Measurements from ENCODE around the gene C19orf38.
"Not testable (repeated sequence)": the region's sequence is repeated elsewhere in the genome, so short reads cannot be mapped to it uniquely, and the experiment has no call there.

The C19orf38 gene

GRCh38 chr19:10876459-10877240 is 28.4 kb downstream of the C19orf38 start:
- DNase-seq (ENCODE audit: low read depth in 2 of 2), result no peak

- DNase-seq (ENCODE audit: low read depth in 2 of 2), result not testable (repeated sequence)
These were observed 29.4 kb downstream of the C19orf38 start for GRCh38 chr19:10877608-10878007.

DNA sequence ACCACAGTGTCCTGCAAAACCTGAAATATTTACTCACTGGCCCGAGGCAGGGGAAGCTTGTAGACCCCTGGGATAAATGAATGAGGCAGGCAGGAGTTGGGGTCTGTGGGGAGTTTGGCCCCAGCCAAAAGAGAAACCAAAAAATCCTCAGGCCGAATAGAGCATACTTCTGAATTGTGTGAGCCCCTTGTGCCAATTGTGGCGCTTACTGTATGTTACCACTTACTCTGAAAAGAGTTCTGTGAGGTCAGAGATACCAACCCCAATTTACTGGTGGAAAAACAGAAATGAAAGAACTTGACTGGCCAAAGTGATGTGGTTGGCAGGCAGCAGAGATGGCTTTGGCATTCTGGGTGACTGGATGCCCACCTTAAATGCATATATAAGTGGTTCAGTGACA is 30.0 kb downstream of the C19orf38 start:
- no peak for DNase-seq (ENCODE audit: low read depth in 2 of 2)

GRCh38 chr19:10881403-10882107 is 33.3 kb downstream of the C19orf38 start:
- no peak for DNase-seq (ENCODE audit: low read depth in 2 of 2)

DNA sequence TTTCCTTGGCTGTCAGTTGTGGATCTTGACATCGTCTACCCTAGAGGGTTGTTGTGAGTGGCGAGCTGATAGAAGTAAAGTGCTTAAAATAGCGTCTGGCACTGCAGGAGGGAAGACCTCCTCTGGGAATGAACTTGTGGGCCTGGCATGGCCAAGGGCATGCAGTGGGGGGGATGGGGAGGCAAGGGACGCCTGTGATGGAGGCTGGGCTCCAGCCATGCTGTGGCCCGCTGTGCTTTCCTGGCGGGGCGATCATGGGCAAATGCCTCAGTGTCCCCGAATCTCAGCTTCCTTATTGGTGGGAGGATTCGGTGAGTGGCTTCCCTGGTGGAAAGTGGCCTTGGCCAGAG is 33.9 kb downstream of the C19orf38 start:
- DNase-seq (ENCODE audit: low read depth in 2 of 2), result no peak

GRCh38 chr19:10884274-10884673 is 36.1 kb downstream of the C19orf38 start:
- DNase-seq (ENCODE audit: low read depth in 2 of 2), result no peak

DNA sequence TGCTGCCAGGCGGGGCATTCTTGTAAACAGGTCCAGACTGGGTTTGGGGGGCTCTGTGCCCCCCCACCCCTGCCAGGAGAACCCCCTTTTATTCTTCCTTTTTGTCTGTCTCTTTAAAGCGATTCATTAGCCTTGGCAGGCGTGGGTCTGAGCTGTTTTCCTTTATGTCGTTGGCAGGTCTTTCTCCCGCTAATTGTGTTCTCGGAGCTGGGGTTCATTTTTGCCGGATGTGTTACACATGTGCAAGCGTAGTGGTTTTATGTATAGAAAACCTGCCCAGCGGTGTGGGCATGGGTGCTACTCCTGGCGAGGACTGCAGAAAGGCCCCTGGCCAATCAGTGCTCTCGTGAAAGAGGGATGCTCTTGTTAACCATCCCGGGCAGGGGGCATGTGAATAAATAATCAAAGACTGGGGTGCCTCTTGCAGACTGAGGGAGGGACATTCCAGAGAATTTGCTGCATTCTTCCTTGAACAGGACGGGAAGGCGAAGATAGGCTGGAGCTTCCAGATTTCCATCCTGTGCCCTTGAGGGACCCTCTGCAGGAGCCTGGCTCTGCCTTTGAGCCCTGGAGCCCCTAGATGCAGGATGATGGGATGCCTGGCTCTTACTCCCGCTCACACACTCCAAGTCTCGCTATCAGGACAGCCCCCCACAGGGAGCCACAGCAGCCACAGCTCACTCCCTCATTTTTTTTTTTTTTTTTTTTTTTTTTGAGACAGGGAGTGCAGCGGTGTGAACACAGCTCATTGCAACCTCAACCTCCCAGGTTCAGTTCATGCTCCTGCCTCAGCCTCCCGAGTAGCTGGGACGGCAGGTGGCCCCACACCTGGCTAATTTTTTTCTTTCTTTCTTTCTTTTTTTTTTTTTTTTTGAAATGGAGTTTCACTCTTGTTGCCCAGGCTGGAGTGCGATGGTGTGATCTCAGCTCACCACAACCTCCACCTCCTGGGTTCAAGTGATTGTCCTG is 37.3 kb downstream of the C19orf38 start:
- DNase-seq (ENCODE audit: low read depth in 2 of 2), result no peak

- no peak for DNase-seq (ENCODE audit: low read depth in 2 of 2)
These were observed 39.6 kb downstream of the C19orf38 start for GRCh38 chr19:10887616-10888367.

GRCh38 chr19:10888421-10888866 is 40.2 kb downstream of the C19orf38 start:
- DNase-seq (ENCODE audit: low read depth in 2 of 2), result no peak

DNA sequence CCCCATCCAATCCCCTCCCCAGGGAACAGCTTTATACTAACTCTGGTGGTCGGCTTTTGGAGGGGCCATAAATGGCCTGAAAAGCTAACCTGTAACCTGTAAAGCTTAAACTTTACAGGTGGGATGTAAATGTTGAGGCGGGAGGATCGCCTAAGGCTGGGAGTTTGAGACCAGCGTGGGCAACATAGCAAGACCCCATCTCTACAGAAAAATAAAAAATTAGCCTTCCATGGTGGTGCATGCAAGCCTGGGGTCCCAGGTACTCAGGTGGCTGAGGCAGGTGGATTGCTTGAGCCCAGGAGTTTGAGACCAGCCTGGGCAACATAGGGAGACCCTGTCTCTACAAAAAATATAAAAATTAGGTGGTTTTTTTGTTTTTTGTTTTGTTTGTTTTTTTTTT is 41.7 kb downstream of the C19orf38 start:
- DNase-seq (ENCODE audit: low read depth in 2 of 2), result no peak

GRCh38 chr19:10891405-10892086 is 43.3 kb downstream of the C19orf38 start:
- DNase-seq (ENCODE audit: low read depth in 2 of 2), result no peak

DNA sequence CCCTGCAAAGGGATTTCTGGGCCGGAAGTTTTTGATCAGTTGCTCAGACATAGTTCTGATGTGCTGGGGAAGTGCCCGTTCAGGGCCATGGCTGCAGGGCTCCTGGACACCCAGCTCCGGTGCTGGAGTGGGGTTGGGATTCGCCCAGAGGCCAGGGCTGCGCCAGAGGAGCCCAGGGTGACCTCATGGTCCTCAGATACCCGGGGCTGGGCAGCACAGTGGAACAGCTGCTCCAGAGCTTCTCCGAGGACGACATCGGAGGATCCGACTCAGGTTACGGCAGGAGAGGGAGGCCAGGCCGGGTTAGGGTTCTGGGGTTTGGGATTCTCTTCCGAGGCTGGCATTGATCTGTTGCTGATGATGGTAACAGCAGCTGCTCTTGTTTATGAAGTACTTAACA is 44.0 kb downstream of the C19orf38 start:
- DNase-seq (ENCODE audit: low read depth in 2 of 2), result no peak

DNA sequence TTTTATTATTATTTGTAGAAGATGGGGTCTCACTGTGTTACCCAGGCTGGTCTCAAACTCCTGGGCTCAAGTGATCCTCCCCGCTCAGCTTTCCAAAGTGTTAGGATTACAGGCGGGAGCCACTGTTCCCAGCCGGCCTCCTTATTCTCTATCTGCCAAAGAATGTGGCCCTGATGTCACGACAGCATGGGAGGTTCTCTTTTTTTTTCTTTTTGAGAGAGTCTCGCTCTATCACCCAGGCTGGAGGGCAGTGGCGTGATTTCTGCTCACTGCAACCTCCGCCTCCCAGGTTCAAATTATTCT is 46.6 kb downstream of the C19orf38 start:
- no peak for DNase-seq (ENCODE audit: low read depth in 2 of 2)

DNA sequence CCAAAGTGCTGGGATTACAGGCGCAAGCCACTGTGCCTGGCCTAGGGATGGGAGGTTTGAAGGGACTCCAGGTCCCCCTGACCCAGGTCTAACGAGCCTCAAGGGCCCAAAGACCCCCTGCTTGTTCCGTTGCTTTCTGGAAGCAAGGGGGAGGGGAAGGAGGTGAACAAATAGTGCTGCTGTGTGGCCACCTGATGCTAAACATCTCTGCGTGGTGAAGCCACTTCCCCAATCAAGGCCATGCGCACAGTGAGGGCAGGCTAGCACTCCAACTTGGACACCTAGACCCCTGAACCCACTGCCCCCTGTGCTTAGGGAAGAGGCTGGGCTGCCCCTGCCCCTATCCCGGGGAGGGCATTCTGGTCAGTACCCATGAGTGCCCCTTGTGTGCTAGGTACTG is 47.1 kb downstream of the C19orf38 start:
- no peak for DNase-seq (ENCODE audit: low read depth in 2 of 2)

DNA sequence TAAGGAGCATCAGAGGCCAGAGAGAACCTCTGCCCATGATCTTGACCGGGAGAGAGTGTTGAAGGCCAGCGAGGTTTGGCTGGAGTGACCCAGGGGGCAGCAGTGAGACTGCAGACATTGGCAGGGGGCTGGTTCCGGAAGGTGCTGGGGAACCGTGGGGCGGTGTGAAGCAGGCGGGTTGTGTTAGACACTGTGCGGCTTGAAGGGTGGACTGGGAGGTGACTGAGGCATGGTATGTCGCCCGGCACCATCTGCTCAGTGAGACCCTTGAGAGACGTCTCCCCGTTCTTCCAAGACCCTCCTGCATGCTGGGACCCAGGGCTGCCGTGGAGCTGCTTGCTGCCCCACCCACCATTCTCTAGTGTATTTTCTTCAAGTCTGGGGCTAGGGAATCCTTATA is 47.7 kb downstream of the C19orf38 start:
- no peak for DNase-seq (ENCODE audit: low read depth in 2 of 2)

DNA sequence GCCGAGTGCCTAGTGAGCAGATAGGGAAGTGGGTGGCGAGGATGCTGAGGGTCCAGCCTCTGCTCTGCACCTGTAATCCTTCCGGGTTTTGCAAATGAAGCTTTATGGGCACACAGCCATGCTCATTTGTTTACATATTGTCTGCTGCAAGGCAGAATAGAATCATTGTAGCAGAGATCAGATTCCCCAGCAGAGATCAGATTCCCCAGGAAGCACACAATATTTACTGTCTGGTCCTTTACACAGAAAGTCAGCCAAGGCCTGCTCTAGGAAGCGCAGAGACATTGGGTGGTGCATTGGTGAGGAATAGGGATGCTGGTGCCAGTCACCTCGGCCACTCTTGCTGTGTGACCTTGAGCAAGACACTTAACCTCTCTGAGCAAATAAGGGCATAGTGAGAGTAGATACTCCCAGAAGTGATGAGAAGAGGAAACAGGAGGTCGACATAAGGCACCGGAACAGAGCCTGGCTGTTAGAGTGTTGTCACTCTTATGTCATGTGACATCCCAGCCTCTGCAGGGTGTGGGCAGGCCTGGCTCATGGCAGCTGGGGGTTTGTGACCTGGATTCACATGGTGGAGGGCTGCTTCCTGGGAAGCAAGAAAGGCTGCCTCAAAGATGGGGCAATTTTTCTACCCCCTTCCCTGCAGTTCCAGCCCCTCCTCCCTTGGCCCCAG is 48.8 kb downstream of the C19orf38 start:
- DNase-seq (ENCODE audit: low read depth in 2 of 2), result no peak

- DNase-seq (ENCODE audit: low read depth in 2 of 2), result no peak
These were observed 50.4 kb downstream of the C19orf38 start for GRCh38 chr19:10898633-10899032.

DNA sequence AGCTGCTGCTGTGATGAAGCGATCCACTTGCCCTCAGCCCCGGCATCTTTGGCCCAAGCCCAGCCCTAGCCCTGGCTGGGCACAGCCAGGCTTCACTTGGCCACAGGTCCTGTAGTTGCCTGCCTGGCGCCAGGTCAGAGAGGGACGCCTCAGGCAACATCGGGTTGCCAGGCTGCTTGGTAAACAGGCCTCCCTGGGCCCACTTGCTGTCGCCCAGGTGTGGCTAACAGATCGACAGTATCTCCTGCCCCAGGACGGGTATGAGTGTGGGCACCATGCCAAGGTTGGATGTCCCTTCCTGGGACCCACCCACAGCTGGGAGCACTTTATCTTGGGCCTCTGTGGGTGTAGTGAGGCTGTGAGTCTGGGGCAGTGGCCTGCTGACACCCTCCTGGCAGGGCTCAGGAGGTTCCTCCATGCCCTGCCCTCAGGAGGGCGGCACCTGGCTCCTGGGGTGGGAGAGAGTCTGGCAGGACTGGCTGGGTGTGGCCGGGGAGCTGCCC is 51.0 kb downstream of the C19orf38 start:
- DNase-seq (ENCODE audit: low read depth in 2 of 2), result no peak

- DNase-seq (ENCODE audit: low read depth in 2 of 2), result no peak
These were observed 59.7 kb downstream of the C19orf38 start for GRCh38 chr19:10907925-10908324.

DNA sequence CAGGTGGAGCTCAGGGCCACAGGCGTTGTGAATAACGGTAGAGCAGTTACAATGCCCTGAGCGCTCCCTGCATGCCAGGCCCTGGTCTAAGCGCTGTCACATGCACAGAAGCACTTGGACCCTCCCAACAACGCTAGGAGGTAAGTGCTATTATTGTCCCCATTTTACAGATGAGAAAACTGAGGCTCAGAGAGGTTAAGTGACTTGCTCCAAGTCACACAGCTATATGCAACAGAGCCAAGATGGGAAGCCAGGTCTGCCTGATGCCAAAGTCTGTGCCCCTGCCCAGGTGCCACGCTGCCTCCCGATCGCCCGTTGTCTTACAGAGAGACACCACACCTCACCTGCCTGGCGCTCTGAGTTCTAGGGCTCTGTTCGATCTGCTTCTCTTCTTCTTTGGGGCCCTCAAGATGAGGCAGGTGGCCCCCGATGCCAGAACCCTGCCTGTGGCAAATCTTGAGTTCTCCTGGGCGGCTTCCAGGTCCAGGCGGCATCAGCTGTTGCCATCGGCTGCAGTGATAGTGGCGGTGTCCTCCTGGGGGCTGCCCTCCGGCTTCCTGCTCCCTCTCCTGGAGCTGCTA is 60.3 kb downstream of the C19orf38 start:
- DNase-seq (ENCODE audit: low read depth in 2 of 2), result no peak

Data from stimulated activated CD4-positive, alpha-beta T cell treated with anti-CD3 and anti-CD28 coated beads, Interleukin-15, amount 100 ng/mL, for 48 hours (primary cell).